HTERT RPE-1 (cell line): ENCODE data around the gene FOSL1.
"Not testable (repeated sequence)": the region's sequence is repeated elsewhere in the genome, so short reads cannot be mapped to it uniquely, and the experiment has no call there.

Experiments
- in situ Hi-C: fragments of 300-500 bp; cut with MboI; formaldehyde crosslinking; loops from 4 replicates; pipeline ENCODE4 v1.14.3; 2020; ENCODE audit warnings: low sequenced_read_pairs

Gene FOSL1

DNA sequence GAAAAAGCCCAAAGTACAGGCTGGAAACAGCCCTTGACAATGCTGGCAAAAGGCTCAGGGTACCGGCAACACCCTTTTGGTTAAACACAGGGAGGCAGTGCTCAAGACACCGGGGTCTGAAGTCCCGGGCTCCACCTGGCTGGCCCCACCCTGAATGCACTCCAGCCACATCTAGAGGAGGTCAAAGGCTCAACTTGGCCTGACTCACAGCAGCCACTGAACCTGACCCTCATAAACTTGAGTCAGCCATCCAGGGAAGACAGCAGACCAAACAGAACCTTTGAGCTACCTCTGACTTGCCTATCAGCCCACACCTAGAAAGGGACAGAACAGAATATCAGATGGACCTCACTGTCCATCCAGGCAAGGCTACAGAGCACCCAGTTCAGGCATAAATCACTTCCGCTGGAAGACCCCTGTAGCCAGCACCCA, 46.0 kb downstream of the FOSL1 start:
- in situ Hi-C loops = no loop called here

GRCh38 chr11:65853246-65853979, 46.8 kb downstream of the FOSL1 start:
- in situ Hi-C loops = no loop called here

DNA sequence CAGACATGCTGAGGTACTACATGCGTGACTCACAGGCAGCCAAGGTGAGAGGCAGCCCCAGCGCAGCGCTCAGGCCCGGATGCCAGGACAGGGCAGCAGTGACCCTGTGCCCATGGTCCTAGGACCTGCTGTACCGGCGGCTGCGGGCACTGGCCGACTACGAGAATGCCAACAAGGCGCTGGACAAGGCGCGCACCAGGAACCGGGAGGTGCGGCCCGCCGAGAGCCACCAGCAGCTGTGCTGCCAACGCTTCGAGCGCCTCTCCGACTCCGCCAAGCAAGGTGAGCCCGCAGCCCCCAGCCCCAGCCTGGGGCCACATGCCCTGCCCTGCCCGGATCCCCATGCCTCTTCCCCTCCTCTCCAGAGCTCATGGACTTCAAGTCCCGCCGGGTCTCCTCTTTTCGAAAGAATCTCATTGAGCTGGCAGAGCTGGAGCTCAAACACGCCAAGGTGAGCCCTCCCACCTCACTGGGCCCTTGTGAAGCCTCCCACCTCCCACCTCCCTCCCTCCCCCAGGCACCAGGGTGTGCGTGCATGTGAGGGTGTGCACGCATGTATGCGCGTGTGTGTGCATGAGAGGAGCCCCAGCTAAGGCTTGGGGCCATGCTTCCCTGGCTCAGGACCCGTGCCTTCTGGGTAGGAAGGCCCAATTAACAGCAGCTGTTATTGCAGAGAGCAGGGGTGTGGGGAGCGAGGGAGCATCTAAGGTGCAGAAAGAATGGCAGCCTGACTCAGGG, 47.5 kb downstream of the FOSL1 start:
- in situ Hi-C loops = no loop called here

- in situ Hi-C loops = no loop called here
Measured at GRCh38 chr11:65851811-65852507, 48.2 kb downstream of the FOSL1 start.

- in situ Hi-C loops = no loop called here
Measured at GRCh38 chr11:65851083-65851579, 49.1 kb downstream of the FOSL1 start.

DNA sequence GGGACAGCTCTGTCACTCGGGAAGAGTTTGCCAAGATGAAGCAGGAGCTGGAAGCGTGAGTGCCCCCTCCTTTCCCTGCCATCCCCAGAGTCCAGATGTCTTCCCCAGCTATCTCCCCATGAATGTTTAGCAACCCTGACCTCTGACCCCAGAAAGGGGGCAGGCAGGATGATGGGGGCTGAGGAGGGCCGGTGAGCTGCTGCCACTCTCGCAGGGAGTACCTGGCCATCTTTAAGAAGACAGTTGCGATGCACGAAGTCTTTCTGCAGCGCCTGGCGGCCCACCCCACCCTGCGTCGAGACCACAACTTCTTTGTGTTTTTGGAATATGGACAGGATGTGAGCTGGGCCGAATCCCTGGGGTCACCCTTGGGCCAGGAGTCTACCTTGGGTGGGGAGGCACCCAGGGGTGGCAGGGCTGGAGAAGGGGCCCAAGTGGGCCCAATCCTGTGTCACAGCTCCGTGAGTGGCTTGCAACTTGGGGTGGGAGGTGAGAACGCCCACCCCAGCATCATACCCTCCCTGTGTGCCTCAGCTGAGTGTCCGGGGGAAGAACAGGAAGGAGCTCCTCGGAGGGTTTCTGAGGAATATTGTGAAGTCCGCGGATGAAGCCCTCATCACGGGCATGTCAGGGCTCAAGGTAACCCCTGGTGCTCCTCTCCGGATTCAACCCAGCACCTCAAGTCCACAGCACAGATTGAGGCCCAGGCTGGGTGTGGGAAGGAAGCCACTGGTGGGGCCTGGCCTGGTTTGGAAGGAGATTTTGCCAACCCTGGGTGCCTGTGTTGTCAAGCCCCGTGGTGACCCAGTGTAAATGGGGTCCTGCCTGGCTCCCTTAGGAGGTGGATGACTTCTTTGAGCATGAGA, 49.7 kb downstream of the FOSL1 start:
- in situ Hi-C loops = no loop called here

DNA sequence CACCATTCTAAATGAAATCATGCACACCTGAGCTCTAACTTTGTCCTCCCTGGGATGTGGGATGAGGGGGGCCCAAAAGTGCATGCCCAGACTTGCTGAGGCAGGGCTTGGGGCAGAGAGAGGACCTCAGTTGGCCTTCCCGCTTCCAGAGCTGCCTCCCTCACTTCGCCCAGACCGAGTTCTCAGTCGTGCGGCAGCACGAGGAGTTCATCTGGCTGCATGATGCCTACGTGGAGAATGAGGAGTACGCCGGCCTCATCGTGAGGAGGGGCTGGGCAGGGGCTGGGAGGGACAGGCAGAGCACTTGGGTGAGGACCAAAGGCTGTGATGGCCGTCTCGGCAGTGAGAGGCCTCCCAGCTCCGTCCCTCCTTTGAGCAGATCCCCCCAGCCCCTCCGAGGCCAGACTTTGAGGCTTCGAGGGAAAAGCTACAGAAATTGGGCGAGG, 50.4 kb downstream of the FOSL1 start:
- in situ Hi-C loops = no loop called here

GRCh38 chr11:65849366-65849765, 50.8 kb downstream of the FOSL1 start:
- in situ Hi-C loops = no loop called here

- in situ Hi-C loops = not testable (repeated sequence)
Measured at GRCh38 chr11:65848693-65849092, 51.5 kb downstream of the FOSL1 start.

DNA sequence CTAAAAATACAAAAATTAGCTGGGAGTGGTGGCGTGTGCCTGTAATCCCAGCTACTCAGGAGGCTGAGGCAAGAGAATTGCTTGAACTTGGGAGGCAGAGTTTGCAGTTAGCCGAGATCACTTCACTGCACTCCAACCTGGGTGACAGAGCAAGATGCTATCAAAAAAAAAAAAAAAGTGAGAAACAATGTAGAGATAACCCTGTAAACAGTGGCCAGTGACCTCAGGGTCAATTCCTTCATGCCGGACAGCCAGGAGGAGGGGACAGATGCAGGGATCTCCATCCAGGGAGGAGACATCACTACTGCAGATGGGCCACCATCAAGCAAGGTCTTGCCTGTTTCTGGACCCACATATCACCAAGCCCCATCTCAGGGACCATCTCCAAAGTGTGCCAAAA, 52.4 kb downstream of the FOSL1 start:
- in situ Hi-C loops = no loop called here

DNA sequence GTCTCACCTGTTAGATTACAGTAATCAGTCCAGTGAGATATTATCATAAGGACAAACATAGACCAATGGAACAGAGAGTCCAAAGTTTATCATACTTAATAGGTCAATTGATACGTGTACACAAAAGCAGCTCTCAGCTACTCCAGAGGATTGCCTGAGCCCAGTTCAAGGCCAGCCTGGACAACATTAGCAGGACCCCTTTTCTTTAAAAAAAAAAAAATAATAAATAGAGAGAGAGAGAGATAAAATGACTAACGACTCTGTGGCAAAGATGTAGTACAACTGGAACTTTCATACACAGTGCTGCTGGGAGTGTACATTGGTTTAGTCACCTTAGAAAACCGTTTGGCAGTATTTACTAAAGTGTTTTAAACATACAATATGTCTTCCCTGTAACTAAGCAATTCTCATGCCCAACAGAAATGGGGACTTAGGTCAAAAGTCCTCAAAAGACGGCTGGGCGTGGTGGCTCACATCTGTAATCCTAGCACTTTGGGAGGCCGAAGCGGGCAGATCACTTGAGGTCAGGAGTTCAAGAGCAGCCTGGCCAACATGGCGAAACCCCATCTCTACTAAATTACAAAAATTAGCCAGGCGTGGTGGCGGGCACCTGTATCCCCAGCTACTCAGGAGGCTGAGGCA, 55.8 kb downstream of the FOSL1 start:
- in situ Hi-C loops = no loop called here

GRCh38 chr11:65843811-65844210, 56.4 kb downstream of the FOSL1 start:
- in situ Hi-C loops = no loop called here

DNA sequence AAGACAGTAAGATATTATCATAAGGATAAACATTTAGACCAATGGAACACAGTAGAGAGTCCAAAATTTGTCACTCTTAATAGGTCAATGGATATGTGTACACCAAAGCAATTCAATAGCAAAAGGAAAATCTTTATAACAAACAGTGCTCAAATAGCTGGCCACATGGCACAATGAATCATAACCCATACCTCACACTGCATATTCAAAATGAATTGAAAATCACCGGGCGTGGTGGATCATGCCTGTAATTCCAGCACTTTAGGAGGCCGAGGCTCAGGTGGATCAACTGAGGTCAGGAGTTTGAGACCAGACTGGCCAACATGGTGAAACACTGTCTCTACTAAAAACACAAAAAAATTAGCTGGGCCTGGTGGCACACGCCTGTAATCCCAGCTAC, 58.0 kb downstream of the FOSL1 start:
- in situ Hi-C loops = no loop called here
